HG03432 (cell line): ENCODE measurements around the gene ZCWPW1.
"Not testable (repeated sequence)": the region's sequence is repeated elsewhere in the genome, so short reads cannot be mapped to it uniquely, and the experiment has no call there.

Source experiments
- ATAC-seq: cut with Tn5 transposase; IDR thresholded peaks from one replicate; pipeline ENCODE4 v1.9.1; 2021; ENCODE audit warnings: mild to moderate bottlenecking, moderate library complexity; ENCODE audit not compliant: unreplicated experiment

The ZCWPW1 gene

DNA sequence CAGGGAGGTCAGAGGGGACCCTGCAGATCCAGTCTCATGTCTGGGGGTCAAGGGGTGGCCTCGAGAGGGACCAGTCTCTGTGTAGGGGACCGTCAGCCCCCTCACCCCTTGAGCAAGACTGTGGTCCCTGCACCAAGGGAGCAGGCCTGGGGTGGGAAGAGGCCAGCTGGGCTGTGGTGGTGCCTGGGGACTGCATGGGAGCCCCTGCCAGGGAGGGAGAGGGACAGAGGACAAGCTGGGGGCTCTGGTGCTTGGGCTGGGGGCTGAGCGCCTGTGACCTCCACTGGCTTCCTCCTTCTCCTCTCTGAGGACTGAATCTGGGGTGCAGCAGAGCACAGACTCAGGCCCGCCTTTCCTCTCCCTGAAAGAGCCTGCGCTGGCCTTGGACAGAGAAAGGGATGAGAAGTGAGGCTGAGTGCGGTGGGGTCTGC is 71.4 kb downstream of the ZCWPW1 start:
- no peak for ATAC-seq

DNA sequence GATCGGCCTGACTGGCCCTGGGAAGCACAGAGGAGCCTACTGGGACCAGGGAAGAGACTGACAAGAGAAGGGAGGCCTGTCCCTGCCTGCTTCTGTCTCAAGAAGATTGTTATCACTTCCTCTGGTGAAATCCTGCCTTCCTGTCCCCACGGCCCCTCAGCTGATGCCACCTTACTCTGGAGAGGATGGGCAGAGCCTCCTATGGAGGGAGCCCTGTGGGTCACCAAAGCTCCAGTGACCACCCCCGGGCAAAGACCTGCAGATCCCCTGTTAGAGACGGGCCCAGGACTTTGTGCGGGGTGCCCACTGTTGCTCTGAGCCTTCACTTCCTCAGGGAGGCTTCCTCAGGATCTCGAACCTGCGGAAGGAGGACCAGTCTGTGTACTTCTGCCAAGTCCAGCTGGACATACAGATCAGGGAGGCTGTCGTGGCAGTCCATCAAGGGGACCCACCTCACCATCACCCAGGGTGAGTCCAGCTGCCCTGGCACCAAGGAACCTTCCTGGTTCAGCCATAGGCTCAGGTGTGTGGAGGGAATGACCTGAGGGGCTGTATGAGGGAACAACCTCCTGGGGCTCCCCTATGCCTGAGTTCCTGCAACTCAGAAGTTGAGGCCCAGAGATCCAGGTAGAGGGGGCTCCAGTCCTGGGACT is 72.0 kb downstream of the ZCWPW1 start:
- no peak for ATAC-seq

DNA sequence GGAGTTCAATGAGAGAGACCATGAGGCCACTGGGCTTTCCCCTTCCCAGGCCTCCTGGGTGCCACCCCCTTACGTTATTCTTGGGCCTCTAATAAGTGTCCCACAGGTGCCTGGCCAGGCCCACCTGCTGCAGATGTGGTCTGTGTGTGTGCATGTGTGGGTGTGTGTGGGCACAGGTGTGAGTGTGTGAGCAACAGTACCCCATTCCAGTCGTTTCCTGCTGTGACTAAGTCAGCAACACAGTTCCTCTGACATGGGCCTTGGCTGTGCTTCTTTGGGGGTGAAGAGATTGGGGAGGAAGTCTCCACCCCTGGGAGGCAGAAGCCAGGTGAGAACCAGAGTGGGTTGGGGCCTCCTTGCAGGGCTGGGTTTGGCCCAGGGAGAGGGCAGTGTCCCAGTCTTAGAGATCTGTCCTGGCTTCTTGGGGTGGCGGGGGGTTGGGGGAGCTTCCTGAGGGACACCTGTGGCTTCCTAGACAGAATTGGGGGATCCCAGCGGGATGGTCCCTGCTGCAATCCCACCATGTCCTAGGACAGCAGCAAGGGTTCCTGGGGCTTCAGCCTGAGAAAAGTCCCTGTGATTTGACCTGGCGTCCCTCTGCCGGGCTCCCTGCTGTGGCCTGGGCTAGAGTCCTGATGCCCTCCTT is 74.7 kb downstream of the ZCWPW1 start:
- no peak for ATAC-seq

DNA sequence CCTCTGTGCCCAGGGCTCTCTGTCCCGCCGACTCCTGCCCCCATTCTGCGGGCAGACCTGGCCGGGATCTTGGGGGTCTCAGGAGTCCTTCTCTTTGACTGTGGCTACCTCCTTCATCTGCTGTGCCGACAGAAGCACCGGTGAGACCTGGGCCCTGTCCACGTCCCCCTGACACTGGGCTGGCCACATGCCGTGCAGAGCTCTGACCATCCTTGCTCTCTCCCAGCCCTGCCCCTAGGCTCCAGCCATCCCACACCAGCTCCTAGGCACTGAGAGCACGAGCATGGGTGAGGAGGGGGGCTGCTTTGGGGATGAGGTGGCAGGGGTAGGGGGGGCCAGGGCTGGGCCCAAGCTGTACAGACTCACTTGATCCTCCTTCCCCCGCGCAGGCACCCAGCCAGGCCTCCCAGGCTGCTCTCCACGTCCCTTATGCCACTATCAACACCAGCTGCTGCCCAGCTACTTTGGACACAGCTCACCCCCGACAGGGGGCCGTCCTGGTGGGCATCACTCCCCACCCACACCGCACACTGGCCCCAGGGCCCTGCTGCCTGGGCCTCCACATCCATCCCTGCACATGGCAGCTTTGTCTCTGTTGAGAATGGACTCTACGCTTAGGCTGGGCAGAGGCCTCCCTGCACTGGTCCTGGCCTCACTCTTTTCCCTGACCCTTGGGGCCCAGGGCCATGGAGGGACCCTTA is 75.4 kb downstream of the ZCWPW1 start:
- ATAC-seq = no peak

DNA sequence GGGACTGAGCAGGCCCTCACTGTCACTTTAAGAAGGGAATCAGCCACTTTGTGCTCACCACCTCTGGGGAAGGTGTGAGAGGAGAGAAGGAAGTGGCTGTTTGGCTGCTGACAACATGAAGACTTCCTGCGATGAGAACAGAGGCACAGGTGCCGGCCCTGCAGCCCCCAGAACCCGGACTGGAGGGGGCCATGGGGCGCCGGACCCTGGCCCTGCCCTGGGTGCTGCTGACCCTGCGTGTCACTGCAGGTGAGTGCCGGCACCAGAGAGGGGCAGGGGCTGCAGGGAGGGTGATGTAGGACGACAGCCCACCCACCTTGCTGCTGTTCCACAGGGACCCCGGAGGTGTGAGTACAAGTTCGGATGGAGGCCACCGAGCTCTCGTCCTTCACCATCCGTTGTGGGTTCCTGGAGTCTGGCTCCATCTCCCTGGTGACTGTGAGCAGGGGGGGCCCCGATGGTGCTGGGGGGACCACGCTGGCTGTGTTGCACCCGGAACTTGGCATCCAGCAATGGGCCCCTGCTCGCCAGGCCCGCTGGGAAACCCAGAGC is 76.2 kb downstream of the ZCWPW1 start:
- not testable (repeated sequence) for ATAC-seq

- ATAC-seq = no peak
These were observed 76.8 kb downstream of the ZCWPW1 start for GRCh38 chr7:100351657-100352058.
